Testis (tissue), 3 donors: ENCODE data around the gene NUAK1. TPM values are rescaled to one million over a fixed set of nuclear protein-coding genes. Genes with fewer than 3 reads are reported as not detected.

Experiments
- DNase-seq: peaks from one replicate; pipeline ENCODE4 v3.0.0-alpha.2; 2019
- H3K27ac ChIP-seq, 2 donors: fragments of 200-600 bp; sonication (generic); one replicate each; pipeline ENCODE4 v1.5.1; 2019
- H3K27me3 ChIP-seq: fragments of 200-600 bp; sonication (generic); one replicate; pipeline ENCODE4 v1.5.1; 2019
- H3K36me3 ChIP-seq: fragments of 200-600 bp; sonication (generic); one replicate; pipeline ENCODE4 v1.5.1; 2017; ENCODE audit warnings: low read depth; ENCODE audit errors: missing control alignments
- H3K4me1 ChIP-seq: fragments of 200-600 bp; sonication (generic); one replicate; pipeline ENCODE4 v1.5.1; 2019
- H3K4me3 ChIP-seq, 2 donors: fragments of 200-600 bp; sonication (generic); one replicate each; pipeline ENCODE4 v1.5.1; 2017 to 2019
- H3K9me3 ChIP-seq: fragments of 200-600 bp; sonication (generic); one replicate; pipeline ENCODE4 v1.5.1; 2017
- POLR2A ChIP-seq: fragments of 450-650 bp; IDR thresholded peaks from one replicate; pipeline ENCODE4 v1.6.1; 2017; ENCODE audit warnings: antibody characterized with exemption, mild to moderate bottlenecking, moderate library complexity
- WGBS, 2 donors: methylation state at CpG; one replicate each; pipeline ENCODE4 v1.1.5; 2018; 5-methylcytosine and 5-hydroxymethylcytosine counted together
- intact Hi-C: fragments of 100-400 bp; cut with DNase I; formaldehyde crosslinking; loops from one replicate; pipeline ENCODE4 v1.15.1; 2023; ENCODE audit warnings: low total_unique reads
- polyA plus RNA-seq: library from polyadenylated mRNA; stranded (reverse); fragments of 350-450 nt; fragmentation: Illumina TruSeq; extraction: RNeasy Lipid Tissue Mini Kit (QIAGEN cat#74804); gene quantifications from one replicate; pipeline ENCODE4 v1.2.3, GENCODE V29; 2014; ENCODE audit warnings: low read depth, low replicate concordance; ENCODE audit not compliant: insufficient read depth
- total RNA-seq, 2 donors: library from RNA; depleted of rRNA; stranded (reverse); fragments of >200 nt; gene quantifications; one replicate each; pipeline ENCODE4 v1.2.3, GENCODE V29; 2016
- TF ChIP-seq, protein P1 (sequence below), 3 experiments: fragments of 450-650 bp in 2 of 3; fragments of 200-600 bp in 1 of 3; sonication (generic) in 1 of 3; IDR thresholded peaks; one replicate each; pipeline ENCODE4 v1.5.1; 2016 to 2019; ENCODE audit warnings: antibody characterized with exemption in 3 of 3, mild to moderate bottlenecking in 2 of 3, moderate library complexity in 1 of 3

The NUAK1 gene
- total and polyA plus RNA-seq, 3 donors from 2014 or later, result 6.6 to 9.1 (median 8.2) TPM

DNA sequence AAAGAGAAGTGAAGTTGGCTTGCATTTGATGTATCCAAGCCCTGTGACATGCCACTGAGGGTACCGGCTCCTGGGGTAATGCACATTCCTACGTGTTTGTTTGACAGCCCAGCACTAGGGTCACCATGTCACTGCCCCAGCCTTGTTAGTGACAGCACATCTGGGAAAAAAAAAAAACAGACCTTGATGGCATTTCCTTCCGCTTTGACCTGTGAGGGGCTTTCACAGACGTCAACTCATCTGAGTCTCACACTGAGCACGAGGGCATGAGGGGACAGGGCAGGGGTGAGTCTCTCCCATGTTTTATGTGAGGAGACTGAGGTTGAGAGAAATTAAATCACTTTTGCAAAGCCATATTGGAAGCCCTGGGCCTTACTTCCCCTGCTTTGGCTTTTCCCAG lies 111.5 kb downstream of the NUAK1 start:
- Histone ChIP-seq H3K4me1 (no peaks in the 10 kb centered on the region), H3K4me3 (no peak overlapping the region), H3K9me3 (no peaks in the 10 kb centered on the region), H3K27me3 (no peaks in the 10 kb centered on the region), H3K27ac (no peak overlapping the region), H3K36me3 (no peaks in the 10 kb centered on the region)
- WGBS, 2 donors, result 91 to 97% methylated on average over 5 of the region's 5 CpGs
- no peak for DNase-seq
- no peak for TF ChIP-seq POLR2A
- TF ChIP-seq, protein P1, sequence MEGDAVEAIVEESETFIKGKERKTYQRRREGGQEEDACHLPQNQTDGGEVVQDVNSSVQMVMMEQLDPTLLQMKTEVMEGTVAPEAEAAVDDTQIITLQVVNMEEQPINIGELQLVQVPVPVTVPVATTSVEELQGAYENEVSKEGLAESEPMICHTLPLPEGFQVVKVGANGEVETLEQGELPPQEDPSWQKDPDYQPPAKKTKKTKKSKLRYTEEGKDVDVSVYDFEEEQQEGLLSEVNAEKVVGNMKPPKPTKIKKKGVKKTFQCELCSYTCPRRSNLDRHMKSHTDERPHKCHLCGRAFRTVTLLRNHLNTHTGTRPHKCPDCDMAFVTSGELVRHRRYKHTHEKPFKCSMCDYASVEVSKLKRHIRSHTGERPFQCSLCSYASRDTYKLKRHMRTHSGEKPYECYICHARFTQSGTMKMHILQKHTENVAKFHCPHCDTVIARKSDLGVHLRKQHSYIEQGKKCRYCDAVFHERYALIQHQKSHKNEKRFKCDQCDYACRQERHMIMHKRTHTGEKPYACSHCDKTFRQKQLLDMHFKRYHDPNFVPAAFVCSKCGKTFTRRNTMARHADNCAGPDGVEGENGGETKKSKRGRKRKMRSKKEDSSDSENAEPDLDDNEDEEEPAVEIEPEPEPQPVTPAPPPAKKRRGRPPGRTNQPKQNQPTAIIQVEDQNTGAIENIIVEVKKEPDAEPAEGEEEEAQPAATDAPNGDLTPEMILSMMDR (IDR thresholded peaks at IDR 0.05), result no peak
- intact Hi-C loops, result no loop called here

DNA sequence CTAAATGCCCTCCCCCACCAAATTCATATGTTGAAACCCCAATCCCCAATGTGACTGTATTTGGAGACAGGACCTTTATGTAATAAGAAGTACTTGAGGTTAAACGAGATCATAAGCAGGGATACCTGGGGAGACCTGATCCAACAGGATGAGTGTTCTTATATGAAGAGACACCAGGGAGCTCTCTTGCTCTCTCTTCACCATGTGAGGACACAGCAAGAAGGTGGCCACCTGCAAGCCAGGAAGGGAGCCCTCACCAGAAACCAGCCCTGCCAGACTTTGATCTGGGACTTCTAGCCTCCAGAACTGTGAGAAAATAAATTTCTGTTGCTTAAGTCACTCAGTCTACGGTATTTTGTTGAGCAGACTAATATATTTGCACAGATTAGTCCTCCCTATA lies 113.6 kb downstream of the NUAK1 start:
- no peaks in the 10 kb centered on the region for H3K9me3 ChIP-seq
- no peak overlapping the region for H3K27ac ChIP-seq
- no peaks in the 10 kb centered on the region for H3K27me3 ChIP-seq
- H3K4me3 ChIP-seq, result no peak overlapping the region
- H3K36me3 ChIP-seq, result no peaks in the 10 kb centered on the region
- H3K4me1 ChIP-seq, result no peaks in the 10 kb centered on the region
- DNase-seq, result no peak
- intact Hi-C loops, result no loop called here
- TF ChIP-seq, protein P1 (IDR thresholded peaks at IDR 0.05), result no peak
- TF ChIP-seq POLR2A, result no peak
- 79 to 80% methylated on average over 2 of the region's 2 CpGs for WGBS, 2 donors

DNA sequence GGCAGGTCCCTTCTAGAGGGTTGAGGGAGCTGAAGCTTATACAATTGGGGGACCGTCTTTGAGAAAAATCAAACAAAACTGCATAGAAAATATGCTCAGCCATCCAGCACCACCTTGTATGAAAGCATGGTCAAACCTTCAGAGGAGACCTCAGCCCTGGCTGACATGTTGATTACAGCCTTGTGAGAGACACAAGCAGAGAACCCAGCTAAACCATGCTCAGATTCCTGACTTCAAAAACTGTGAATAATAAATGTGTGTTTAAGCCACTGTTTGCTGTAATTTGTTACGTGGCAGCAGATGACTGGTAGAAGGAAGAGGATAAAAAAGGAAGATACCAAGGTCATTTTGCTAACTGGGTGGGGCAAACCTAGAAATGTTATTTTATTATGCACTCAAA lies 115.7 kb downstream of the NUAK1 start:
- Histone ChIP-seq H3K4me3 (no peak overlapping the region), H3K4me1 (no peaks in the 10 kb centered on the region), H3K27ac (no peak overlapping the region), H3K9me3 (no peaks in the 10 kb centered on the region), H3K36me3 (no peaks in the 10 kb centered on the region), H3K27me3 (no peaks in the 10 kb centered on the region)
- WGBS, 2 donors, result 95 to 96% methylated on average over 2 of the region's 2 CpGs
- intact Hi-C loops, result no loop called here
- DNase-seq, result no peak
- no peak for TF ChIP-seq POLR2A
- TF ChIP-seq, protein P1 (IDR thresholded peaks at IDR 0.05), result no peak

DNA sequence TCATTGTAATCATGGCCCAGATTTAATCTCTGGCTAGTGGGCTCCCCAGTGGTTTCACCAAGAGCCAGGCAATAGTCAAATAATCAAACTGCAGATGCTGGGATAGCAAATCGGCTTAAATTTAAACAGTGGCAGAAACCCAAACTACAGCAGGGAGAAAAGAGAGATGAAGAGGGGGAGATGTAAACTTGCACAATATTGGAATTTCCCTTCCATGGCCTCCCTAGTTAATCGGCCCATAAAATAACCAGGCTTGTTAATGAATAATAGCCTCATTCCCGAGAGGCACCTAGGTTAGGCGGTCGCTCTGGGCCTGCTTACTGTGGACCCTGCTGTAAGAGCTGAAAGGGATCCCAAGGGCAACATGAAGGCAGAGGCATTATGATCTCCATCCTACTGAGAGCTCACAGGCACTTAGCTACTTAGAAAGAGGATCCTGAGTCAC lies 116.2 kb downstream of the NUAK1 start:
- H3K36me3 ChIP-seq, result no peaks in the 10 kb centered on the region
- no peak for TF ChIP-seq POLR2A
- TF ChIP-seq, protein P1 (IDR thresholded peaks at IDR 0.05), result no peak
- no peaks in the 10 kb centered on the region for H3K9me3 ChIP-seq
- intact Hi-C loops, result no loop called here
- H3K4me1 ChIP-seq, result no peaks in the 10 kb centered on the region
- WGBS, 2 donors, result 82 to 89% methylated on average over 5 of the region's 5 CpGs
- no peak overlapping the region for H3K27ac ChIP-seq
- no peak overlapping the region for H3K4me3 ChIP-seq
- DNase-seq, result no peak
- H3K27me3 ChIP-seq, result no peaks in the 10 kb centered on the region

DNA sequence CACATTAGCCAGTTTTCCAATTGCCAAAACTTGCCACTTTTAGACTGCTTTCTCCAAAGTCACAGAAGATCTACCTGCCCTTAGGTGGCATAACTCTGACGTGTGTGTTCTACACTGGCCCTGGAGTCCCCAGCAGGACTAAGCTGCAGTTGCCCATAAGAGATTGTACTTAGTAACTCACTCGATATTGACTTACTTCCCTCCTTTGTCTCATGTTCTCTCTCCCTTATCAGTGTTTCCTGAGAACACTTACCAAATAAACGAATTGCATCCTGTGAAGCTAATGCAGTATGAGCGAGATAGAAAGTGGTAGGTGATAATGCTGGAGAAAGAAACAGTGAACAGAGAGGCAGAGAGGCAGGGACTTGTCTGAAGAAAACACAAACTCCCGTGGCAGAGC lies 117.2 kb downstream of the NUAK1 start:
- H3K4me3 ChIP-seq, result no peak overlapping the region
- no peaks in the 10 kb centered on the region for H3K27me3 ChIP-seq
- no peak for DNase-seq
- TF ChIP-seq, protein P1 (IDR thresholded peaks at IDR 0.05), result no peak
- TF ChIP-seq POLR2A, result no peak
- no peaks in the 10 kb centered on the region for H3K9me3 ChIP-seq
- 56 to 58% methylated on average over 5 of the region's 5 CpGs for whole genome bisulfite sequencing, 2 donors
- H3K27ac ChIP-seq, result no peak overlapping the region
- H3K36me3 ChIP-seq, result no peaks in the 10 kb centered on the region
- no peaks in the 10 kb centered on the region for H3K4me1 ChIP-seq
- intact Hi-C loops, result no loop called here
